Activated naive CD4-positive, alpha-beta T cell treated with anti-CD3 and anti-CD28 coated beads for 36 hours (primary cell): ENCODE results near the gene SLC35B4. TPM values are rescaled to one million over a fixed set of nuclear protein-coding genes. Genes with fewer than 3 reads are reported as not detected.
"Not testable (repeated sequence)": the region's sequence is repeated elsewhere in the genome, so short reads cannot be mapped to it uniquely, and the experiment has no call there.

Experiments used
- CTCF ChIA-PET: fragments of 350-600 bp; sonication (Branson Sonifier 250); formaldehyde crosslinking; loops from one replicate; lab custom pipeline; 2021; ENCODE audit warnings: antibody characterized with exemption; lab: Charles Lee
- DNase-seq: peaks from one replicate; pipeline ENCODE4 v3.0.0-alpha.2; 2020
- H3K27ac Mint-ChIP-seq: one replicate; pipeline ENCODE4 v1.8.0; 2021; ENCODE audit warnings: mild to moderate bottlenecking, mixed read lengths
- H3K27me3 Mint-ChIP-seq: one replicate; pipeline ENCODE4 v1.8.0; 2021; ENCODE audit warnings: low read depth, mixed read lengths
- H3K36me3 Mint-ChIP-seq: one replicate; pipeline ENCODE4 v1.8.0; 2021; ENCODE audit warnings: low read depth, mixed read lengths
- H3K4me1 Mint-ChIP-seq: one replicate; pipeline ENCODE4 v1.8.0; 2021; ENCODE audit warnings: low read depth, mixed read lengths
- H3K4me3 Mint-ChIP-seq: one replicate; pipeline ENCODE4 v1.8.0; 2021; ENCODE audit warnings: mild to moderate bottlenecking, moderate library complexity, mixed read lengths
- H3K9me3 Mint-ChIP-seq: one replicate; pipeline ENCODE4 v1.8.0; 2021; ENCODE audit warnings: mixed read lengths
- intact Hi-C: fragments of 100-400 bp; cut with micrococcal nuclease; formaldehyde crosslinking; loops from one replicate; pipeline ENCODE4 v1.15.1; 2023
- total RNA-seq, 2 experiments: library from RNA; stranded (reverse); gene quantifications; one replicate each; pipeline ENCODE4 v1.2.3, GENCODE V29; 2021

Gene SLC35B4
- total RNA-seq, 2 experiments from 2014 or later = 7.9 to 10.3 TPM

- Mint-ChIP-seq H3K4me3 (no peak overlapping the region), H3K9me3 (no peaks in the 10 kb centered on the region), H3K27me3 (no peaks in the 10 kb centered on the region), H3K4me1 (no peaks in the 10 kb centered on the region), H3K36me3 (peaks cover 48% of the 10 kb centered on the region), H3K27ac (no peak overlapping the region)
- intact Hi-C loops = no loop called here
- CTCF ChIA-PET = interaction anchor here (0.5 to 0.6 kb wide), 2 partner anchors 48 to 779 kb away, joined by 3 to 4 read pairs; no protein-coding TSS in a partner anchor
- no peak for DNase-seq
Observed at GRCh38 chr7:134302120-134302519, 14.6 kb downstream of the SLC35B4 start.

- CTCF ChIA-PET = interaction anchor here (0.5 to 0.6 kb wide), 2 partner anchors 49 to 779 kb away, joined by 3 to 4 read pairs; no protein-coding TSS in a partner anchor
- Mint-ChIP-seq H3K36me3 (peaks cover 46% of the 10 kb centered on the region), H3K27ac (no peak overlapping the region), H3K4me1 (no peaks in the 10 kb centered on the region), H3K4me3 (no peak overlapping the region), H3K9me3 (no peaks in the 10 kb centered on the region), H3K27me3 (no peaks in the 10 kb centered on the region)
- DNase-seq = no peak
- intact Hi-C loops = no loop called here
Observed at GRCh38 chr7:134301592-134301991, 15.1 kb downstream of the SLC35B4 start.

- Mint-ChIP-seq H3K9me3 (no peaks in the 10 kb centered on the region), H3K27me3 (no peaks in the 10 kb centered on the region), H3K4me3 (no peak overlapping the region), H3K36me3 (peaks cover 46% of the 10 kb centered on the region), H3K27ac (no peak overlapping the region), H3K4me1 (no peaks in the 10 kb centered on the region)
- DNase-seq = no peak
- CTCF ChIA-PET = no interaction called here
- intact Hi-C loops = no loop called here
Observed at GRCh38 chr7:134300988-134301387, 15.7 kb downstream of the SLC35B4 start.

GRCh38 chr7:134298902-134299683, 17.6 kb downstream of the SLC35B4 start:
- H3K36me3 Mint-ChIP-seq = peaks cover 49% of the 10 kb centered on the region
- CTCF ChIA-PET = no interaction called here
- no peaks in the 10 kb centered on the region for H3K9me3 Mint-ChIP-seq
- intact Hi-C loops = no loop called here
- no peak overlapping the region for H3K4me3 Mint-ChIP-seq
- DNase-seq = no peak
- H3K27me3 Mint-ChIP-seq = no peaks in the 10 kb centered on the region
- no peaks in the 10 kb centered on the region for H3K4me1 Mint-ChIP-seq
- no peak overlapping the region for H3K27ac Mint-ChIP-seq

GRCh38 chr7:134297489-134297888, 19.2 kb downstream of the SLC35B4 start:
- CTCF ChIA-PET = no interaction called here
- H3K27ac Mint-ChIP-seq = no peak overlapping the region
- DNase-seq = no peak
- intact Hi-C loops = no loop called here
- no peaks in the 10 kb centered on the region for H3K9me3 Mint-ChIP-seq
- no peaks in the 10 kb centered on the region for H3K27me3 Mint-ChIP-seq
- no peaks in the 10 kb centered on the region for H3K4me1 Mint-ChIP-seq
- peaks cover 46% of the 10 kb centered on the region for H3K36me3 Mint-ChIP-seq
- no peak overlapping the region for H3K4me3 Mint-ChIP-seq

- H3K36me3 Mint-ChIP-seq = peaks cover 38% of the 10 kb centered on the region
- H3K9me3 Mint-ChIP-seq, intact Hi-C loops, H3K27ac Mint-ChIP-seq, H3K4me3 Mint-ChIP-seq, H3K27me3 Mint-ChIP-seq, DNase-seq, H3K4me1 Mint-ChIP-seq: not testable (repeated sequence)
- CTCF ChIA-PET = interaction anchor here (0.7 kb wide), 1 partner anchor 707 kb away, joined by 3 read pairs; no protein-coding TSS in a partner anchor
Observed at GRCh38 chr7:134295982-134296381, 20.7 kb downstream of the SLC35B4 start.

GRCh38 chr7:134293002-134293740, 23.6 kb downstream of the SLC35B4 start:
- Mint-ChIP-seq H3K36me3 (peaks cover 26% of the 10 kb centered on the region), H3K27me3 (no peaks in the 10 kb centered on the region), H3K27ac (no peak overlapping the region), H3K4me1 (no peaks in the 10 kb centered on the region), H3K9me3 (no peaks in the 10 kb centered on the region), H3K4me3 (no peak overlapping the region)
- no peak for DNase-seq
- intact Hi-C loops = no loop called here
- CTCF ChIA-PET = interaction anchor here (1.1 kb wide), 1 partner anchor 65 kb away, joined by 3 read pairs; no protein-coding TSS in a partner anchor

GRCh38 chr7:134290286-134290685, 26.4 kb downstream of the SLC35B4 start:
- no peak overlapping the region for H3K27ac Mint-ChIP-seq

GRCh38 chr7:134289841-134290240, 26.9 kb downstream of the SLC35B4 start:
- intact Hi-C loops = no loop called here
- CTCF ChIA-PET = no interaction called here
- H3K36me3 Mint-ChIP-seq = peaks cover 13% of the 10 kb centered on the region
- H3K27ac Mint-ChIP-seq = no peak overlapping the region
- no peaks in the 10 kb centered on the region for H3K9me3 Mint-ChIP-seq
- DNase-seq = no peak
- no peak overlapping the region for H3K4me3 Mint-ChIP-seq
- H3K4me1 Mint-ChIP-seq = no peaks in the 10 kb centered on the region
- no peaks in the 10 kb centered on the region for H3K27me3 Mint-ChIP-seq

More at GRCh38 chr7:134290286-134290685, 26.4 kb downstream of the SLC35B4 start:
- H3K4me1 Mint-ChIP-seq = no peaks in the 10 kb centered on the region
- H3K27me3 Mint-ChIP-seq = no peaks in the 10 kb centered on the region
- no peaks in the 10 kb centered on the region for H3K9me3 Mint-ChIP-seq
- DNase-seq = no peak
- H3K4me3 Mint-ChIP-seq = no peak overlapping the region
- peaks cover 17% of the 10 kb centered on the region for H3K36me3 Mint-ChIP-seq
- CTCF ChIA-PET = no interaction called here
- intact Hi-C loops = no loop called here

GRCh38 chr7:134289423-134289822, 27.3 kb downstream of the SLC35B4 start:
- intact Hi-C loops = no loop called here
- peaks cover 8% of the 10 kb centered on the region for H3K36me3 Mint-ChIP-seq
- H3K4me3 Mint-ChIP-seq = no peak overlapping the region
- DNase-seq = no peak
- CTCF ChIA-PET = interaction anchor here (0.6 kb wide), 1 partner anchor 685 kb away, joined by 5 read pairs; no protein-coding TSS in a partner anchor
- H3K27ac Mint-ChIP-seq = no peak overlapping the region
- H3K4me1 Mint-ChIP-seq = no peaks in the 10 kb centered on the region
- H3K27me3 Mint-ChIP-seq = no peaks in the 10 kb centered on the region
- H3K9me3 Mint-ChIP-seq = no peaks in the 10 kb centered on the region

GRCh38 chr7:134287916-134288659, 28.6 kb downstream of the SLC35B4 start:
- Mint-ChIP-seq H3K27me3 (no peaks in the 10 kb centered on the region), H3K4me1 (no peaks in the 10 kb centered on the region), H3K4me3 (no peak overlapping the region), H3K27ac (no peak overlapping the region), H3K36me3 (peaks cover 1% of the 10 kb centered on the region), H3K9me3 (no peaks in the 10 kb centered on the region)
- intact Hi-C loops = no loop called here
- DNase-seq = no peak
- CTCF ChIA-PET = no interaction called here

GRCh38 chr7:134284952-134285351, 31.8 kb downstream of the SLC35B4 start:
- Mint-ChIP-seq H3K4me1 (no peaks in the 10 kb centered on the region), H3K27ac (no peak overlapping the region), H3K27me3 (peaks cover 12% of the 10 kb centered on the region), H3K9me3 (no peaks in the 10 kb centered on the region), H3K36me3 (no peaks in the 10 kb centered on the region), H3K4me3 (no peak overlapping the region)
- CTCF ChIA-PET = no interaction called here
- intact Hi-C loops = no loop called here
- DNase-seq = no peak
